GM12874 (cell line): ENCODE results near the gene ODAD4.

ENCODE experiments used
- CTCF ChIP-seq: IDR thresholded peaks from 2 replicates; pipeline ENCODE4 v1.5.1; 2011; ENCODE audit warnings: low read depth, mild to moderate bottlenecking, control low read depth, low read length, moderate library complexity; ENCODE audit not compliant: insufficient read depth

The ODAD4 gene

GRCh38 chr17:41971721-41972523 is 41.5 kb downstream of the ODAD4 start:
- no peak for TF ChIP-seq CTCF

DNA sequence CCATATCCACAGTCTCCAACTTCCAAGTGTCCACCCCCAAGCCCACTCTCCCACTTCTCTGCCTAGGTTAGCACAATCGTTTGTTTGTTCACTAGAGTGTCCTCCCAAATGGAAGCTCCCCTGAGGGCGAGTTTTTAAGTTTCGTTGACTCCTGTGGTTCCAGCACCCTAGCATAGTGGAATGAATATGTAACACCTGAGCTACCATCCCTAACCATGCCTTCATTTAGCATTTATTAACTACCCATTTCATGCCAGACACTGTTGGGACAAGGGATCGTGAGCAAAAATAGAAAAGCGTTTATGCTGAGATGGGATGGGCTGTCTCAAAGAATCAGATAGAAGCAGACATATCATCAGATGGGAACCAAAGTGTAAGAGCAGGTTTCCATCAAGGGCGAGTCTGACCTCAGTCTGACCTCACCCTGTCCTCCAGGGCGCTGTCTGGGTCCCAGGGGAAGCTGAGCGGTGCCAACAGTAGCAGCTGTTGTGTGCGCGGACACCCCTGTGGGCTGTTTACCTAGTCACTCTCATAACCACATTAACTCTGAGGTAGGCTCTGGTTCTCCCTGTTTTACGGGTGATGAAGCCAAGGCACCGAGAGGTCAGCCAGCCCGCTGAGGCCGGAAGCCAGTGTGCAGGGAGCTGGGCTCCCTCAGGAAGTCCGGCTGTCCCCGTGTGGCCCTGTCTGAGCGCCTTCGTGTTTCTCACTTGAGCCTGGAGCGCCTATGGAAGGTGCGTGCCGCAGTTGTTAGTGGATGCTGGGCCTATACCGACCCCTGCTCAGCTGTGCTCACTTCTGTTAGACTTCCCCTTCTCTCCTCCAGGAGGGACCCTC is 42.4 kb downstream of the ODAD4 start:
- TF ChIP-seq CTCF: no peak

- no peak for TF ChIP-seq CTCF
These were observed 43.0 kb downstream of the ODAD4 start for GRCh38 chr17:41973408-41973811.

GRCh38 chr17:41974031-41974430 is 43.6 kb downstream of the ODAD4 start:
- no peak for TF ChIP-seq CTCF

DNA sequence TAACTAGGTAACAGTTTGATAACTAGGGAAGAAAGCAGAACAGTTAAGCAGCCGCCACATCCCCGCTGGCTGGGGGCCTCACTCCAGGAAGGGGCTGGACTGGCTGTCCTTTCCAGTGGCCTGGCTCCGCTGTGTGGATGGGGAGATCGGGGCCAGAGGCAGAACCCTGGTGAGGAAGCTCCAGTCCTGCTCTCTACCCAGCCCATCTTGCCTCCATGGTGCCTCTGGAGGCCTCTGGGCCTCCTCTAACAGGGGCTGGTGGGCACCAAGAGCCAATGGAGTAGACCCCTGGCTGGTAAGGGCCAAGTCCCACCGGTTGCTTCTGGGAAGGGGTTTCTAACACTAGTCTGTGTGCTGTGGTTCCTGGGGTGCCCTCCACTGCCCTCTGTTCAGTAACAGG is 44.2 kb downstream of the ODAD4 start:
- TF ChIP-seq CTCF: no peak

- TF ChIP-seq CTCF: no peak
These were observed 45.0 kb downstream of the ODAD4 start for GRCh38 chr17:41975099-41976083.
